OCI-LY1 (cell line): ENCODE measurements around the gene BRD2.

Experiments used
- H2AFZ ChIP-seq: fragments of 200-600 bp; sonication (generic), shearing (Covaris generic); 2 replicates; pipeline ENCODE4 v1.6.0; 2014; ENCODE audit warnings: antibody characterized with exemption, mild to moderate bottlenecking, low read length
- H3F3A ChIP-seq: fragments of 200-600 bp; sonication (generic), shearing (Covaris generic); 2 replicates; pipeline ENCODE4 v1.6.0; 2014; ENCODE audit warnings: mild to moderate bottlenecking, antibody characterized with exemption, low read length, moderate library complexity; ENCODE audit not compliant: insufficient read depth
- H3K27ac ChIP-seq: fragments of 200-600 bp; sonication (generic); 2 replicates; pipeline ENCODE4 v1.5.1; 2014; ENCODE audit warnings: low read length, mixed run types, mild to moderate bottlenecking, low read depth; ENCODE audit not compliant: poor library complexity, severe bottlenecking
- H3K27me3 ChIP-seq: fragments of 200-600 bp; sonication (generic); 2 replicates; pipeline ENCODE4 v1.6.0; 2014; ENCODE audit warnings: antibody characterized with exemption, mild to moderate bottlenecking, low read length, moderate library complexity; ENCODE audit not compliant: insufficient read depth
- H3K36me3 ChIP-seq: fragments of 200-600 bp; sonication (generic); 2 replicates; pipeline ENCODE4 v1.6.1; 2014; ENCODE audit warnings: mild to moderate bottlenecking, antibody characterized with exemption, low read length, moderate library complexity, mixed read lengths; ENCODE audit not compliant: insufficient read depth
- H3K4me1 ChIP-seq: fragments of 200-600 bp; sonication (generic); 2 replicates; pipeline ENCODE4 v1.5.1; 2014; ENCODE audit warnings: mild to moderate bottlenecking, low read length, moderate library complexity; ENCODE audit not compliant: insufficient read depth, severe bottlenecking
- H3K4me2 ChIP-seq: fragments of 200-600 bp; sonication (generic), shearing (Covaris generic); 2 replicates; pipeline ENCODE4 v1.6.1; 2014; ENCODE audit warnings: low read length
- H3K4me3 ChIP-seq: fragments of 200-600 bp; sonication (generic); 2 replicates; pipeline ENCODE4 v1.5.1; 2014; ENCODE audit warnings: low read length, low read depth, mild to moderate bottlenecking, mixed read lengths; ENCODE audit not compliant: poor library complexity, severe bottlenecking
- H3K79me2 ChIP-seq: fragments of 200-600 bp; shearing (Covaris generic); 2 replicates; pipeline ENCODE4 v1.6.1; 2016; ENCODE audit warnings: mixed run types, low read length, mixed read lengths; ENCODE audit not compliant: insufficient read depth
- H3K9ac ChIP-seq: fragments of 200-600 bp; sonication (generic), shearing (Covaris generic); 2 replicates; pipeline ENCODE4 v1.6.1; 2014; ENCODE audit warnings: mild to moderate bottlenecking, low read length, mixed read lengths
- H3K9me2 ChIP-seq: fragments of 200-600 bp; sonication (generic), shearing (Covaris generic); 2 replicates; pipeline ENCODE4 v1.6.1; 2014; ENCODE audit warnings: low read depth, mild to moderate bottlenecking, low read length, mixed read lengths
- H3K9me3 ChIP-seq: fragments of 200-600 bp; shearing (Covaris generic); 2 replicates; pipeline ENCODE4 v1.6.1; 2014; ENCODE audit warnings: low read length, mixed read lengths
- H4K20me1 ChIP-seq: fragments of 200-600 bp; sonication (generic), shearing (Covaris generic); 2 replicates; pipeline ENCODE4 v1.6.0; 2016; ENCODE audit warnings: mild to moderate bottlenecking, low read length; ENCODE audit not compliant: insufficient read depth
- CTCF ChIP-seq: fragments of 200-600 bp; sonication (generic), shearing (Covaris generic); IDR thresholded peaks from 2 replicates; pipeline ENCODE4 v1.5.1; 2017; ENCODE audit warnings: mild to moderate bottlenecking, antibody characterized with exemption, low read length, moderate library complexity, mixed read lengths
- EZH2 ChIP-seq: fragments of 200-600 bp; sonication (generic), shearing (Covaris generic); IDR thresholded peaks from 2 replicates; pipeline ENCODE4 v1.8.0; 2017; ENCODE audit warnings: borderline replicate concordance, mixed run types, mild to moderate bottlenecking, antibody characterized with exemption, low read length, moderate library complexity, mixed read lengths

Gene BRD2

GRCh38 chr6:32953775-32954174, 14.6 kb upstream of the BRD2 start:
- no peaks in the 10 kb centered on the region for H3K27me3 ChIP-seq
- no peaks in the 10 kb centered on the region for H3F3A ChIP-seq

GRCh38 chr6:32954267-32954666, 14.1 kb upstream of the BRD2 start:
- Histone ChIP-seq H3K4me2 (no peak overlapping the region), H3K36me3 (no peaks in the 10 kb centered on the region), H3K9ac (no peak overlapping the region), H3K4me1 (peaks cover 64% of the 10 kb centered on the region), H2AFZ (no peak overlapping the region), H3K4me3 (no peak overlapping the region), H3F3A (no peaks in the 10 kb centered on the region), H3K9me3 (no peaks in the 10 kb centered on the region), H3K79me2 (no peaks in the 10 kb centered on the region), H3K9me2 (no peaks in the 10 kb centered on the region), H4K20me1 (no peaks in the 10 kb centered on the region), H3K27me3 (no peaks in the 10 kb centered on the region), H3K27ac (peak overlapping the region; percentile 82)
- TF ChIP-seq EZH2 (no peak), CTCF (no peak)

More at GRCh38 chr6:32953775-32954174, 14.6 kb upstream of the BRD2 start:
- TF ChIP-seq CTCF, result no peak
- no peak for TF ChIP-seq EZH2
- H4K20me1 ChIP-seq, result no peaks in the 10 kb centered on the region
- no peak overlapping the region for H3K9ac ChIP-seq
- no peak overlapping the region; the same call in 1 of the 2 replicates for H3K4me2 ChIP-seq
- no peak overlapping the region for H2AFZ ChIP-seq
- peaks cover 64% of the 10 kb centered on the region for H3K4me1 ChIP-seq
- H3K27ac ChIP-seq, result peak overlapping the region; percentile 82
- H3K9me3 ChIP-seq, result no peaks in the 10 kb centered on the region
- H3K4me3 ChIP-seq, result no peak overlapping the region
- no peaks in the 10 kb centered on the region for H3K79me2 ChIP-seq
- H3K9me2 ChIP-seq, result no peaks in the 10 kb centered on the region
- H3K36me3 ChIP-seq, result no peaks in the 10 kb centered on the region

DNA sequence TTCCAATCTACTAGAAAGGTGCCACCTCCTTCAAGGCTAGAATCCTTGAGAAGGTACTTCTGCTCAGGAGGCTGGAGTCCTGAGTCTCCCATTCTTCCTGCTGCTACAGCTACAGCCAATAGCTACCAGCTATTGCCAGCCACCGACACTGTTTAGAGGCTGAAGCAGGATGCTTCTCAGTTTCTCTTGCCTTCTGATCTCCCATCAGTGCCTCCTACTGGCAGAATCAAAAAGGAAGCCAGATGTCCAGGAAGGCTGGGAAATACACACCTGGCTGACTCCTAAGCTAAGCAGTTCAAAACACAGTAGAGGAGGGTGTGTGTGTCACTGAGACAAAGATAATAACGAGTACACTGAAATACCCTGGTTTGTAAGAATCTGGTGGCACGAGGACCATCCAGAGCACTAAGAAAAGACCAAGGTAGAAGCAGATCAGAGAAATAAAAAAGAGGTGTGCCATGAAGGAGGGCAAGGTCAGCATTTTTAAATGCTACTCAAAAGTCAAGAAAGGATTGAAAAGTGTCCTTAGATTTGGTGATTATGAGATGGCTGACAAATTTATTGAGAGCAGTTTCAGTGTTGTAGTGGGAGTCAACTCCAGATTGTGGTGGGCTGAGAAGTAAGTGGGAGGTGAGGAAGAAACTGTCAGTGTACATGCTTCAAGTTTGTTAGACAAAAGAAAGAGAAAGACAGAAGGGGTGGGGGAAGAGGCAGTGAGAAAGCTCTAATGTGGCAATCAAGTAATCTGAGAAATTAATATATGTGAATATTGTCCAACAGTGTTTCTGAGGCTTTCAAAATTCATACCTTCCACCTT, 13.2 kb upstream of the BRD2 start:
- H3K9me2 ChIP-seq, result no peaks in the 10 kb centered on the region
- H3K36me3 ChIP-seq, result no peaks in the 10 kb centered on the region
- no peaks in the 10 kb centered on the region for H3K27me3 ChIP-seq
- no peak overlapping the region for H2AFZ ChIP-seq
- H3K4me1 ChIP-seq, result peaks cover 58% of the 10 kb centered on the region
- no peaks in the 10 kb centered on the region for H3K9me3 ChIP-seq
- peak overlapping the region; percentile 49 for H3K4me2 ChIP-seq
- no peaks in the 10 kb centered on the region for H4K20me1 ChIP-seq
- H3K4me3 ChIP-seq, result no peak overlapping the region
- peak; percentile 67 for TF ChIP-seq CTCF
- TF ChIP-seq EZH2, result no peak
- H3F3A ChIP-seq, result no peaks in the 10 kb centered on the region
- peak overlapping the region; percentile 54 for H3K9ac ChIP-seq
- peak overlapping the region; percentile 82 for H3K27ac ChIP-seq
- H3K79me2 ChIP-seq, result no peaks in the 10 kb centered on the region
